Brain pericyte (primary cell): ENCODE data around the gene STT3A.
A peak's percentile ranks its signal among the peaks of the same experiment; 100 is the strongest.
"Not testable (repeated sequence)": the region's sequence is repeated elsewhere in the genome, so short reads cannot be mapped to it uniquely, and the experiment has no call there.

Experiments used
- DNase-seq: peaks from one replicate; pipeline ENCODE4 v3.0.0-alpha.2; 2012; ENCODE audit warnings: low read depth, low spot score

STT3A gene

GRCh38 chr11:125592305-125593113 lies at the start of gene STT3A:
Gene STT3A, plus strand, starts transcription at chr11:125592852. Its CDS starts 3,064 bp downstream, at chr11:125595916.
- DNase-seq: peak; percentile 100

GRCh38 chr11:125550780-125551179 lies 41.9 kb upstream of the STT3A start:
- DNase-seq: no peak

- DNase-seq: no peak
These were observed 40.8 kb upstream of the STT3A start for GRCh38 chr11:125551835-125552342.

- no peak for DNase-seq
These were observed 39.7 kb upstream of the STT3A start for GRCh38 chr11:125552927-125553326.

- no peak for DNase-seq
These were observed 39.3 kb upstream of the STT3A start for GRCh38 chr11:125553357-125553756.

- DNase-seq: no peak
These were observed 38.6 kb upstream of the STT3A start for GRCh38 chr11:125554038-125554437.

GRCh38 chr11:125559888-125560287 lies 32.8 kb upstream of the STT3A start:
- DNase-seq: no peak

GRCh38 chr11:125561924-125562323 lies 30.7 kb upstream of the STT3A start:
- DNase-seq: no peak

GRCh38 chr11:125562430-125562829 lies 30.2 kb upstream of the STT3A start:
- DNase-seq: no peak

- DNase-seq: no peak
These were observed 28.3 kb upstream of the STT3A start for GRCh38 chr11:125564357-125564756.

- no peak for DNase-seq
These were observed 26.4 kb upstream of the STT3A start for GRCh38 chr11:125566235-125566634.

- DNase-seq: peak; percentile 74
These were observed 23.4 kb upstream of the STT3A start, which contains the start of gene EI24 for GRCh38 chr11:125568970-125569914. Gene EI24, plus strand, starts transcription at chr11:125569477. Its CDS starts 3,051 bp downstream, at chr11:125572528.

GRCh38 chr11:125569915-125570621 lies 22.6 kb upstream of the STT3A start:
- DNase-seq: no peak

- no peak for DNase-seq
These were observed 21.7 kb upstream of the STT3A start for GRCh38 chr11:125570952-125571351.

- DNase-seq: no peak
These were observed 19.7 kb upstream of the STT3A start for GRCh38 chr11:125572916-125573315.

GRCh38 chr11:125577181-125577580 lies 15.5 kb upstream of the STT3A start:
- DNase-seq: not testable (repeated sequence)

- no peak for DNase-seq
These were observed 13.9 kb upstream of the STT3A start for GRCh38 chr11:125578783-125579182.

- no peak for DNase-seq
These were observed 12.8 kb upstream of the STT3A start for GRCh38 chr11:125579811-125580210.

- DNase-seq: no peak
These were observed 9.2 kb upstream of the STT3A start for GRCh38 chr11:125583496-125583895.

GRCh38 chr11:125585487-125585886 lies 7.2 kb upstream of the STT3A start:
- DNase-seq: no peak

- no peak for DNase-seq
These were observed 6.0 kb upstream of the STT3A start for GRCh38 chr11:125586623-125587022.
